ENCODE measurements around the gene MLC1.

The MLC1 gene

DNA sequence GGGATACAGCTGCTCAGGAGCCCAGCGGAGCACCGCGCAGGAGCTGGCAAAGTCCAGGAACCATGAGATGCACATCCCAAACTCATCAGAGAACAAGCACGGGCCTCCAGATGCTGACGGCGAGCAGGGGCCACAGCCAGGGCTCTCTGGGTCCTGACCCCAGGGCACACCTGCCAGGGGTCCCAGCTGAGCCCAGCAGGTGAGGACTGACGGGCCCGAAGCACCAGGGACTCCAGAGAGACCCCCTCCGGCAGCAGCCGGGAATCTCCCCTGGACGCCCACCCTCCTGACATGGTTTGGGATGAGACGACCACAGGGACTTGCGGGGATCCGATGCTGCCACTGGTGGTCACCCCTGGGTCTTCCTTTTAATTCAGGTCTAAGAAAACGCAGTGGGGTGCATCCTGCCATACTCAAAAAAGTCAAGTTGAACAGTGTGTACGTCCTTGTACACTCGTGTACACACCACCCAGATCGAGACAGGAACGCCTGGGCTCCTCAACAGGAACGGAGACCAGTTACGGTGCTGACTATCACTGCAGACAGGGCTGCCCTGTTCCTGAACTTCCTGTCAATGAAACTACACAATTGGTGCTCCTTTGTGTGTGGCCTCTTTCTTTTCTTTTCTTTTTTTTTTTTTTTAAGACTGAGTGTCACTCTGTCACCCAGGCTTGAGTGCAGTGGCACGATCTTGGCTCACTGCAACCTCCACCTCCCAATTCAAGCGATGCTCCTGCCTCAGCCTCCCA is 49.1 kb downstream of the MLC1 start:
- no peak for DNase-seq (ENCODE audit: low read depth in 2 of 2)

DNA sequence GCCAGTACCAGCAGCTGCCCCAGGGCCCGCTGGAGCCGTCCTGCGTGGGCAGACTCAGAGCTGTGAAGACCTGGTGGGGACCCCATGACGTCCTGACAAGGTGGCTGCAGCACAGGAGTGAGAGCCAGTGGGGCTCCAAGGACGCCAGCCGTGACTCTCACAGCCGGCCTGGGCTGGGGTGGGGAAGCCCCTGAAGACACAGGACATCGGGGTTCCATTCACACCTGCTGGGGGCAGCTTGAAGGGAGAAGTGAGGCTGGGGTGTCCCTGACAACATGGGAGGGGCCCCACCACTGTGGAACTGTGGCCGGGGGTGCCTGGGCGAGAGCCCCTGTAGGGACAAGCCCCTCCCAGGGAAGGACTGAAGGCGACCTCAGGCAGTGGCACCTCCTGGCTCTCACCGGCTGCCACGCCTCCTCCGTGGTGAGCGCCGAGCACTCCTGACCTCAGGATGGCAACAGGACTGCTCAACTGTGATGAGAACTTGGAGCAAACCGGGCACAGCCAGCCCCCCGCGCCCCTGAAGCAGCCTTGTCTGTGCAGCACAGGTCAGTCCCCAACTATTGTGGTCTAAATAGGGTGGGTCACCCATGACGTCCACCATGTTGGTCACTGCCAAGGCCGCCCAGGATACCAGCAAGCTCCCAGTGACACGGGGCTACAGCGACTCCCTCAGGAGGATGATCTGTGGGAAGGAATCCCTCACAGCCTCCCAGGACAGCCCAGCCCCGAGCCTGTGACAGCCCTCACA is 49.9 kb downstream of the MLC1 start:
- no peak for DNase-seq (ENCODE audit: low read depth in 2 of 2)

DNA sequence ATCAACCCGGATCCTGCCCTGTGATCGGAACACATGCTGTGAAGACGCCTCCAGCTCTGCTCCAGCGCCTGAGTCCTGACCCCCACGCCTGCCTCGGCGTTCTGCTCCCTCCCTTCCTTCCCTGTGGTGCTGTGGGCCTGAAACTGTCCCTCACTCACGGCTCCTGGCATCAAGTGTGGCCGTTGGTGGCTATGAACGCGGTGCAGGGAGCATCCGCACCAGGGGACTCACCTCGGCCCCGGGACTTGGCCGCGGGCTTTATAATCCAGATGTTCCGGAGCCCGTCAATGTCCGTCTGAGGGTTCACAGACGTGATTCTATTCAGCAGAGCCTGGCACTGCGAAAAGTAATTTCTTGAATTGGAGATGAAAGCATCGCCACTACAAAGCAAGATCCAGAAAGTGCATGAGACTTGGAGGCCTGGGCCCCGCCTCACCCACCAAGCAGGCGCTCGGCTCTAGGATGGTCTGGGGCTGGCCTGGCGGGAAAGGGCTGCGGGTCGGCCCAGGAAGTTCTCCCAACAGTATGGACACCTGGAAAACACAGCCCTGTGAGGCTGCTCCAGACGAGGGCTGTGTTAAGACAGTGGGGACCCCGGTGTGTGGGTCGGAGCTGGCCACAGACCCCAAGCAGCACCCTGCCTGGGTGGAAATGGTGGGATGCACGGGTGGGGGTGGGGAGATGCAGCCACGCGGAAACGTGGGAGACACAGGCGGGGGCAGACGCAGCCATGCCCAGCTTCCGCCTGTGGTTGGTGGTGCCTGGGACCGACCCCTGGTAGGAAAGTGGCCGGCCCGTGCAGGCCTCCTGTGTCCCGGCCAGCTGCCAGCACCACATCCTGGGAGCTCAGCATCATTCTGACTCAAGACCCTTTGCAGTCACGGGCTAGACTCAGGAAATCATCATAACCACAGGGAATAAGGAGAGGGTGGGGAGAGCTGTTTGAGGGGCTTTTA is 50.8 kb downstream of the MLC1 start:
- DNase-seq (ENCODE audit: low read depth in 2 of 2), result no peak

DNA sequence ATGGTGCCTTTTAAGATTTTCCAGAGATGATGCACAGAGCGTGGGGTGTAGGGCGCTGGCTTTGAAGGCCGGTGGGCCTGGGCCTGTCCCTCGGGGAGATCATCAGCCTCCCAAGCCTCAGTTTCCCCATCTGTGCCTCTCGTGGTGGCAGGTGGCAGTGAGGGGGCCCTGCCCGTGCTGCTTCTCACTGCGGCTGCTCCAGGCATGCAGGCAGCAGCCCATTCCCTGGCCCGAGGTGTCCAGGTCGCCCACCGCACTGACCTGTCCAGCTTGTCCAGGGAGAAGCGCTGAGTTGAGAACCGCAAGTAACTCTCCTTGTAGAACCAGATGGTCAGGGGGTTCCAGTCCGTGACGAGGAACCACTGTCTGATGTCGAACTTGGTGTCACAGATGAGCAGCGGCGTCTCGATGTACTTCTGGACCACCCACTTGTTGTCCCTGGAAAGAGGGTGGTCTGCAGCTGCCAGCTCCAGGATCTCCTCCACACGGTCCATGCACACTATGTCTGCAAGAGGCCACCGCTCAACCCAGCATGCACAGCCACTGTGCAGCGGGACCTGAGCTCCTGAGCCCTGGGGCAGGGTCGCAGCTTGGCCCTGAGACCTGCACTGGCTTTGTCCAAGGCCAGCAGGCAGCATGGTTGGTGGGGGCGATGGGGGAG is 52.2 kb downstream of the MLC1 start:
- DNase-seq (ENCODE audit: low read depth in 2 of 2), result no peak

DNA sequence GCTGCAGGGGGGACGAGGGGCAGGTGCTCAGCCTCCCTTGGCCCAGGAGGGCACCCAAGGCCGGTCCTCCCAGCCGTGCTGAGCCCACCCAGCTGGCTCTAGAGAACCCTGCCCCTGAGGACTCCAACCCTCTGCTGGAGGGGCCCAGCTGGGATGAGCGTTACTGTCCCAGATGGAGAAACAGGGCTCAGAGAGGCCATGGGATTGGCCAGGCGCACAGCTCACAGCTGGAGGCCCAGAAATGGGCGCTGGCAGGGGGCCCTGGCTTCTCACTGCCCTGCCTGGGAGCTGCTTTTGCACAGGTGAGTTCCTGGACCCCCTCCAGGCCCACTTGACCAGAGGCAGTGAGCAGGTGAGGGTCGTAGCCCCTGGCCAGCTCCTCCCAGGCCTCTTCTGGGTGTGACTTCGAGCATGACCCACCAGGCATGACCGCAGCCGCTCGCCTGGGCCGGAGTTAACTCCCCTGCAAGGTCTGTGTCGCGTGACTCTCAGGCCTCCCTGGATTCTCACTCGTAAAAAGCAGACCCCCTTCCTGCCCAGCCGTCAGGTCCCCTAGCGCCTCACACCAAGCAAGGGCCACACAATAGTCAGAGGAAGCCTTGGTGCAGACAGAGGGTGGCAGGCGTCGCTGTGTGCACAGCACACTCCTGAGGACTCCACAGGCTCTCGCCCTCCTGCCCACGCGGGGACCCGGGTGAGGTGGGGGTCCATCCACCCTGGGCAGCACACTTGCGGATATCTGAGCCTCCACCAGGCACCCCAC is 52.9 kb downstream of the MLC1 start:
- DNase-seq (ENCODE audit: low read depth in 2 of 2), result no peak

DNA sequence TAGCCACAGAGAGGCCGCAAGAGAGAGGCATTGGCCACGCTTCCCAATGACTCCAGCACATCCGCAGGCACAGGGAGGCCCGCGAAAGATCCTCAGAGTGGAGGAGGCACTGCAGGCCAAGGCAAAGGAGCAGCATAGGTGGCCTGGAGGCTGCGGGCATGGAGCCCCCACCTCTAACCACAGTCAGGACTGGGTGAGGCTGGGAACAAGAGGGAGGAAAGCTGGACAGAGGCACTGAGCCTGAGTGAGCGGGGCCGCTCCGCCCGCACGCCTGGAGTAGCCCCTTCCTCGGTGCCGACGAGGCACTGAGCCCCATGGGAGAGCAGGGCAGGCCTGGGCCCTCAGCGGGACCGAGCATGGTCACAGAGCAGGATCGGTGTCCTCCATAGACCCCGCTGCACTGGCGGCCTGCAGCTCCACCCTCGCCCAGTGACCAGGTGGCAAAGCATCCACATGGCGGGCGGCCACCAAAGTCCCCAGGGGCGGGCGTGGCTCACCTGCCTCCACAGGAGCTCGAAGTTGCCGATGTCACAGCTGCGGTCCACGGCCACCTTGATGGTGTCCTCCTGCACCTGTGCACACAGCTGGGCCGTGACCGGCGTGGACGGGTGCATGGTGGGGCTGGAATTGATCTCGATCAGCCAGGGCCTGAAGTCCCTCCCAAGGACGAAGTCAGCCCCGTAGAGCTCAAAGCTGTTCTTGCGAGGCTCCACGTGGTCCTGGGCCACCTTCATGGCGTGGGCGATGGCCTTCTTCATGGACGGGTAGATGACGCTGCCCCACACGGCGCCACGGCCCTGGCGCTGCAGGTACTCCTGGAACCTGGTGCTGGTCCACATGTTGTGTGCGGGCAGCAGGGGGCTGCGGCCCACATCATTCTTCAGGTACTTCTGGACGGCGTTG is 53.8 kb downstream of the MLC1 start:
- DNase-seq (ENCODE audit: low read depth in 2 of 2), result no peak

DNA sequence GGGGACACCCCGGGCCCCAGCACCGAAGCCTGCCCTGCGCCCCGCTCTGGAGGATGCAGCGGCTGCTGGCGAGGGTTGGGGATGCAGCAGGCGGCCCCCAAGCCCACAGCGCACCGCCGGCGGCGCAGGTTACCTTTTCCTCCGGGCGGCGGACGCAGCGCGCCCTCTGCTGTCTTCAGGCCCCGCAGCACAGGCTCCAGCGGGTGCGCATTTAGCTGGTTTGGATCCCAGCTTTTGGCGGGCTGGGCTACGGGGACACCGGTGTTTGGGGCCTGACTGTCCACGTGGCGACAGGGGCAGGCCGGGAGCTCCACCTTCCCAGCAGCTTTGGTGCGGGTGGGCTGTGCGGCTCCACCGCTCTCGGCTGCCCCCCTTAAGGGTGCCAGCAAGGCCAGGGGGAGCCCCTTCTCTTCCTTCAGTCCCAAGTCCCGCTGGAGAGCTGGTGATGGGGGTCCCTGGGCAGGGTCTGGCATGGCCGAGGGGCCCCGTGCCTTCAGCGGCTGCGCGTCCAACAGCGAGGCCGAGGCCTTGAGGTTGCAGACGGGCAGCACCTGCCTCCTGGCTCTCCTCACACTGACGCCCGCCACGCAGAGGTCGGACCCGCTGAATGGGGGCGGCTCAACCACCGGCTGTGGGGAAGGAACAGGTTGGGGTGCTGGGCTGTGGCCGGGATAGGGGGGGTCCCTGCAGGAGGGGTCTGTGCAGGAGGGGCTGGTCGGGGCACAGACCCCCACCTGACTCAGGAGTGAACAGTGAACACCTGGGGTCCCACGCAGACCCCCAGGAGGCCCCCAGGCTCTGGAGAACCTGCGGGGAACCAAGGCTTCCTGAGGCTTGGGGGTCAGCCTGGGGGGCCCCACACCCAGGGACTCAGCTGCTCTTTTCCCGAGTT is 54.7 kb downstream of the MLC1 start:
- DNase-seq (ENCODE audit: low read depth in 2 of 2), result peak; percentile 10

DNA sequence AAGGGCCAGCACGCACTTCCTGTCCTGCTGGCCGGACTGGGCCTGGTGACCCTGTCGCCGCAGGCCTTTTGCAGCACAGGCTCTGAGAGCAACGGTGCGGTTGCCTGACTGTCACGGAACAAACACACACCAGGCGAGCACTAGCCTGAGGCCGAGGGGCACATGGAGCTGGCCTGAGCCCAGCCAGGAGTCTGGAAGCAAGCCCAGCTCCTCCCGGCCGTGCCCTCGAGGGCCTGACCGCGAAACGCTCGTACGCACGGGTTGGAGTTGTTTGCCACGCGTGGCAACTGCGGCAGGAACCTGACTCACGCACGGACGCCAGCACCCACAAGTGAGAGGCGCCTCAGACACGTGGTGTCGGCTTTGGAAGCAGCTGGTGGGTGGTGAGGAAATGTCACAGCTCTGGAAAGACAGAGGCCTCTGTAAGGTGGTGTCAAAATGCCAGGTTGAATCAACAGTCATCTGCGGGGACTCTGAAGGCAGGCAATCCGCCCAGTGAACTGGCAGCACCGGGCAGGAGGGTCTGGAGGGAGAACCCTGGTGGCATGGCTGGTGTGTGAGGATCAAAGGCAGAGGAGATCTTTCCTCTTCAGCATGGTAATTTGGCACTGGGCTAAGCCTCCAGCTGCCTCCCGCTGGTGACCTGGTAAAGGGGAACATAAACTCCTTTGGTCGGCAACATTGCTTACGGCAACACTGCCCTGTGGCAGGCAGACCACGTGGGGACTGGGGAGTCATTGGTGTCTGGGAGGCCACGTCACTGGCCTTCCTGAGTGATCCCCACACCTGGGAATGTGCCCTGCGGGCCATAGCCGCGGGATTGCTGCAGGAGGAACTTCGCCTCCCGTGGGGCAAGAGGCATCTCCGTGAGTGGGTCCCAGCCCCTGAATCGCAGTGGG is 57.3 kb downstream of the MLC1 start:
- DNase-seq (ENCODE audit: low read depth in 2 of 2), result no peak

DNA sequence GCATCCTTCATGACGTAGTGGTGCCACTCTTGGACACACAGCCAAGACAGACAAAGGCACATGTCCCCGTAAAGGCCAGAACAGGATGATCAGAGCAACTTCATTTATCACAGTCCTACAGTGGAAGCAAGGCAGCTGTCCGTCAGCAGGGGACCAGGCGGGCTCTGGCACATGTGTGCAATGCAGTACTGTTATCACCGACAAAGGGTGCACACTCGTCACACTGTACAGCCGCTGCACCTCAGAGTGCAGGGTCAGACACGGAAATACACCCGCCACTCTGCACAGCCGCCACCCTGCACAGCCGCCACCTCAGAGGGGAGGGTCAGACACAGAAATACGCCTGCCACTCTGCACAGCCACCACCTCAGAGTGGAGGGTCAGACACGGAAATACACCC is 59.2 kb downstream of the MLC1 start:
- no peak for DNase-seq (ENCODE audit: low read depth in 2 of 2)

DNA sequence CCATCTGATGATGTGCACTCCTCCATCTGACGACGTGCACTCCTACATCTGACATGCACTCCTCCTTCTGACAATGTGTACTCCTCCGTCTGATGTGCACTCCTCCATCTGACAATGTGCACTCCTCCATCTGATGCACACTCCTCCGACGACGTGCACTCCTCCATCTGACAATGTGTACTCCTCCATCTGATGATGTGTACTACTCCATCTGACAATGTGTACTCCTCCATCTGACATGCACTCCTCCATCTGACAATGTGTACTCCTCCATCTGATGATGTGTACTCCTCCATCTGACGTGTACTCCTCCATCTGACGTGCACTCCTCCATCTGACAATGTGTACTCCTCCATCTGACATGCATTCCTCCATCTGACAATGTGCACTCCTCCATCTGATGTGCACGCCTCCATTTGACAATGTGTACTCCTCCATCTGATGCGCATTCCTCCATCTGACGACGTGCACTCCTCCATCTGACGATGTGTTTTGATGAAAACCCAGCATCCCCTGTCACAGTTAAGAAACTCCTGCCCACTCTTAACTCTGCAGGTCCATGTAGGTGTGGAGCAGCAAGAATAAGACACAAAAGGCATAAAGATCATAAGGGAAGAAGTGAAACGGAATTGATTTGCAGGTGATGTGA is 62.9 kb downstream of the MLC1 start:
- no peak for DNase-seq (ENCODE audit: low read depth in 2 of 2)

DNA sequence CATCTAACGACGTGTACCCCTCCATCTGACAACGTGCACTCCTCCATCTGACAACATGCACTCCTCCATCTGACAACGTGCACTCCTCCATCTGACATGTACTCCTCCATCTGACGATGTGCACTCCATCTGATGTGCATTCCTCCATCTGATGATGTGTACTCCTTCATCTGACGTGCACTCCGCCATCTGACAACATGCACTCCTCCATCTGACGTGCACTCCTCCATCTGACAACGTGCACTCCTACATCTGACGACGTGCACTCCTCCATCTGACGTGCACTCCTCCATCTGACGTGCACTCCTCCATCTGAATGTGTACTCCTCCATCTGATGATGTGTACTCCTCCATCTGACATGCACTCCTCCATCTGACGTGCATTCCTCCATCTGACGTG is 64.6 kb downstream of the MLC1 start:
- no peak for DNase-seq (ENCODE audit: low read depth in 2 of 2)

DNA sequence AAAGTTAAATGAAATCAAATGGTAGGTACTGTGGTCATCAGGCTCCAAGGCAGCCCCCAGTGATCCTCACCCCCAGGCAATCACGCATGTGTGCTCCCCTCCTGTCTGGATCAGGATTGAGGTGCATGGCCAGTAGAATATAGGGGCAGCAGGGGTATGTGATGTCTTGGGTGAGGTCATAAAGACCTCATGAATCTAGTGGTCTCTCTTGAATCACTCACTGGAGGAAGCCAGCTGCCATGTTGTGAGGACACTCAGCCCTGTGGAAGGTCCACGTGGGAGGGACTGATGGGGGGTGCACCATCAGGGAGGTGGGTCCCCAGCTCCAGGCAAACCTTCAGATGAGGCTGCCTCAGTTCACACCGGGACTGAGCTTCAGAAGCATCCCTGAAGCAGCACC is 65.9 kb downstream of the MLC1 start:
- no peak for DNase-seq (ENCODE audit: low read depth in 2 of 2)

DNA sequence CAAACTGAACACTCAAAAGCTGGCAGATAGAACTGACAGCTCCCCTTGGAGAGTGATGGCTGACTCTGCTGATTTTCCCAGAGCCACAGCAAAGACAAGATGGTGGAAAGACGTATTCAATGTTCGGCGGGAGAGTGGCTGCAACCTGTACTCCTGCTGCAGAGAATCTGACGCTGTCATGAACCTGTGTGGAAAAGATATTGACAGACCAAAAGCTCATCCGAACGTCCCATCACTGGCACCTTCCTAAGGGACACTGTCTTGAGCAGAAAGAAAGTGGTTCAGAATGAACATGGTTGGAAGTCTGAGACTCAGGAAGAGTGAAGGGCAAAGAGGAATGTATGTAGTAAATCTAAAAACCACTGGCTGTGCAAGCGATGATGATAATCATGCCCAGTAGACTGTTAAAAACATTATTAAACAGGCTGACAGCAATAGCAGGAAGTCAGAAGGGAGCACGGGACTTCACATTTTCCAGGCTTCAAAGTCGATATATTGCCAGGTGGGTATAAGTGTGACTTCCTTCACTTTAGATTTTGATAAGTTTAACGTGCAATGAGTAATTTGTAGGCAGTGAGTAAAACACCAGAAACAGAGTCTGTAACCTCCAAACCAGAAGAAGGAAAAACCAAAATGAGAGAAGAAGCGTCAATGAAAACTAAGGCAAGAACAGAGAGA is 66.5 kb downstream of the MLC1 start:
- no peak for DNase-seq (ENCODE audit: low read depth in 2 of 2)

DNA sequence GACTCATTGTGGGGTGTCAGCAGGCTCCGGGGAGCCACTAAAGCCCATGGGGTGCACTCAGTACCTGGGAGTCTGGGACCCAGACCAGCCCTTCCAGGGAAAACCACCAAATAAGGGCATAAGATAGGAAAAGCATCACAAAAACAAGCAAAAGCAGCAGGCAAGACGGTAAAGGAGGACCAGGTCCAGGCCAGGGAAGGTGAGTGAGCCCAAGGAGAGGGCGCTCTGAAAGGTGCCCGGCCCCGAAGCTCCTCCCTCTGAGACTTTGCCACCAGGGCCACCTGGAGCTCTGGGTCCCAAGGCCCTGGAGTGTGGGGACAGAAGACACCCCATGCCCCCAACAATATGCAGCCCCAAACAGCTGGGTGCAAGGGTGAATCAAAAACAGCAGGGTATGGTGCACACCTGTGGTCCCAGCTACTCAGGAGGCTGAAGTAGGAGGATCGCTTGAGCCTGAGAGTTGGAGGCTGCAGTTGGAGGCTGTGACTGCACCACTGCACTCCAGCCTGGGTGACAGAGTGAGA is 67.5 kb downstream of the MLC1 start:
- no peak for DNase-seq (ENCODE audit: low read depth in 2 of 2)

DNA sequence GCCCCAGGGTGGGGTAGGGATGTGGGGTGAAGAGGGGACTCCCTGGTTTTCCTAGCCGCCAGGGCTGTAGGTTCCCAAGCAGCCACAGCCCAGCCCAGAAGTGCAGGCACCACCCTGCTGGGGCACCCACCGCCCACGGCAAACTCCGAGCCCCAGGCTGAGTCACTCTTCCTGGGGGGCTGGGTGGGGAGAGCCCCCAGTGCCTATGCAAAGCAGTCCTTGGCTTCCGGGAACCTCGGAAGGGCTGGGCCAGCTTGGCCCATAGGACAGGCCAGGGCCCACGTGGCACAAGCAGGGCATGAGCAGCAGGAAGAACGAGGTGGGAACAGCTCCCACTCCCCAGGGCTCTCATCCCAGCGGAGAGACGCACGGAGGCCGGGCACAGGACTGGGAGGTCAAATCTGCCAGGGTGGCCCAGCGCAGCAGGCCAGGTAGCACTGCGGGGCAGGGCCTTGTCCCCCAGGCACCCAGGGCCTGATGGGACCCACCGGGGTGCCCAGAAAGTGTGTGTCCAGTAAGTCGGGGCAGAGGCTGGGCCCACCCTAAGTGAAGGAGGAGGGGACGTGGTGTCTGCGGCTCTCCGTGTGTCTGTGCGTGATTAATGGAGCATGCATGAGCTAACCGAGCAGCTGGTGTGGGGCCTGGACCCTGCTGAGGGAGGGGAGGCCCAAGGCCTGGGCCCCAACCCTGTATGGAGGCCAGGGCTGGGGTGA is 68.1 kb downstream of the MLC1 start:
- no peak for DNase-seq (ENCODE audit: low read depth in 2 of 2)

Data from fibroblast of skin of left biceps (primary cell).